DMS53 (cell line): ENCODE results near the gene POLDIP2.
"Not testable (repeated sequence)": the region's sequence is repeated elsewhere in the genome, so short reads cannot be mapped to it uniquely, and the experiment has no call there.

Experiments
- DNase-seq: peaks from one replicate; lab custom pipeline; 2025; lab: John Stamatoyannopoulos, UW

The POLDIP2 gene

DNA sequence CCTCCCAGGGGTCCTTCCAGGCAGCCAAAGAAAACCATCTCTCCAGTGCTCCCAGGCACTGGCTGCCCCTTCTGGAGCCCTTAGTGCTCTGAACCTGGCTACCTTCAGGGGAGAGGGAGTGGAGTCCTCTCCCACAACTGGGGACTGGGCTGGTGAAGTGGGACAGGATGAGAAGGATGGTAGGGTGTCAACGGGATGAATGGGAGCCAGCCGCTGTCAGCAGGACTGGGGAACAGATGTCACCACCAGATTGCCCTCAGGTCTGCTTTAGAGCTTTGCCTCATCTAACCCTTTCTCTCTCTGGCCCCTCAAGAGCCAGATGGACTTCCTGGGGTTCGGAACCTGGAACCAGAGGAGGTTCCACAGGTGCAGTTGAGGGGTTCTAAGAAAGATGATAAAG, 8.2 kb upstream of the POLDIP2 start:
- no peak for DNase-seq

DNA sequence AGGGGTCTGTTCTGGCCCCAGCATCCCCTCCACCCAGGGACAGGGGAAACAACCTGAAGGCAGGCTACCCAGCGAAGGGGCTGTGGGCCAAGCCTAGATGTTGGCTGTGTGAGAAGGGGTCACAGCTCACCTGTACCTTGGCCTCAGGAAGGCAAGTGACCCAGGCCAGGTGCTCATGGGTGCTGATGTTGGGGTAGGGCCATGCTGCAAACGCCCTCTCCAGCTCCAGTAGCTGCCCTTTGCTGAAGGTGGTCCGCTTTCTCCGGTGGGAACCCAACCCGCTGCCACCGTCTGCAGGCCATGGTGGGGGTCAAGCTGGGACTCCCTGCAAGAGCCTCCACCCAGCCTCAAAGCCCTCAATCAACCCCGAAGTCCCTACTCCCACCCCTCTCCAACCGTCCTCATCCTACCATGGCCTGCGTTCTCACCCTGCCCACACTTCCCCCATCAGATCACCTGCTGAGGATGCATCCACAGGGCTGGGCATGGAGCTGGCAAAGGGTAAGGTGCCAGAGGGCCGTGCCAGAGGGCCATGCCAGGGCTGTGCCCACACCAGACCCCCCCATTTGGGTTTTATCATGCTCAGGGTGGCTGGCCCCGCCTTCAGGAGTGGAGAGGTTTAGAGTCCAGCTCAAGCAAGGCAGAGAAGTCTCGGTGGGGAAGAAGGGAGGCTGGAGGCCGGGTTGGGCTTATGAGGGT, 7.5 kb upstream of the POLDIP2 start, which contains the start of gene SEBOX:
Gene SEBOX (minus strand): TSS at position 535 of the 699 bp plus-strand sequence. CDS start 48 bp downstream, at position 487.
- no peak for DNase-seq

DNA sequence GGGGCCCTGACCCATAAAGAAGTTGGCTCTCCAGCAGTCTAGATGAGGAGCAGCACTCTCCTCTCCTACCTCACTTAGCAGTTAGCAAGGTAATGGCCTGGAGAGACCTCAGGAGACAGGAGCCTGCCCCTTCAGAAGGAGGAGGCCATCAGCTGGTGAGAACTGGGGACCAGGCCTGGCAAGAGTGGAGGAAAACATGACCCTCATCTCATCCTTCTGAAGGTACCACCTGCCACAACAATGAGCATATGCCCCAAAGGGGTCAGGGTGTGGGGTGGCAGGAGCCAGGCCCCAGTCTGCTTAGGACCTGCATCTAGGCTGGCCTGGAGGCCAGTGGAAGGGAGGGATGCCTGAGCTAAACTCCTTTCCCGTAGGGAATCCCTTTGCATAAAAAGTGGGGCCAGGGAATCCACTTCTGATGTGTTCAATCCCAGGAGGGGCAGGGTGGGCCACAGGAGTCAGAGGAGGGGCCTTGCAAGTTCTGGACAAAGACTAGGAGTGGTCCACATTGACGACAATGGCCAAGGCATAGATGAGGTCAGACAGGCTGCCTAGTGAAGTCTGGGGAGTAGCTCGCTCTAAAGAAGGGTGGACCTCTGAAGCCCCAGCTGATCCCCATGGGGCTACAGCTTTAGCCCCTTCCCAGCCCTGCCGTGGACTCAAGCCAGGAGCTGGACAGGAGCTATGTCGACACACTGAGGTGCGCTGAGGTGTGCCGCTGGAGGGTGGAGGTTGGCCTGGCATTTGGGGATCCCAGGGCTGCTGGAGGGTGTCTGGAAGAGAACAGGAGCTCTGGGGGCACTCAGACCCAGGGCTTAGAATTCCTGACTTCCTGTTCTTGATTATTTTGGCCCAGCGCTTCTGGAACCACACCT, 6.7 kb upstream of the POLDIP2 start:
- no peak for DNase-seq

DNA sequence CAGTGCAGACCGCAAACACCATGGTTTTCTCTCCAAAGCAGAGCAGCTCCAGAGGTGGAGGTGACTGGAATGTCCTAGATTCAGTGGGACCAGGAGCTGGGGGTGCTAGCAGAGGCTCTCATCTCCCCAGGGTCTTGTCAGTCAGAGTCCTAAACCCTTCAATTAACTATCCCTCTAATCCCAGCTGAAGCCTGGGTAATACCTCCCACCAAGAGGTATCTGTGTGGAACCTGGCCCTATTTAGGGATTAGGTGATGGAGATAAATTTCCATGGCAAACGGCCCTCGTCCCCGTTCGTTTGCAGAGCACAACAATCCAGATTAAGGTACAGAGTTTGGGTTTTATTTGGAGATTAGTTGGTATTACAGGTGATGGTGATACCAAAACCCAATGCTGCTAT, 5.9 kb upstream of the POLDIP2 start:
- no peak for DNase-seq

DNA sequence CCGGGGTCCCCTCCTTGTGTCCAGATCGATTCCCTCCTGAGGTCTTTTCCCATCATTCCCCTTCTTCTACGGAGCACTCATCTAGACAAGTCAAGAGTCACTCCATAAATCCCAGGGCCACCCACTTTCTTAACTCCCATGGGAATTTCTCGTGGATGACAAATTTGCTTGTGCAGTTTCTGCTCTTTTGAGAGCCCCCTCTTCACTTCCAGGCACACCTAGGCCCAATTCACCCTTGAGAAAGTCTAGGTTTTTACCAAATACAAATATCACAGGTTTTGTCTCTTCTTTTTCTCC, 522 bp upstream of the POLDIP2 start:
- DNase-seq: no peak

DNA sequence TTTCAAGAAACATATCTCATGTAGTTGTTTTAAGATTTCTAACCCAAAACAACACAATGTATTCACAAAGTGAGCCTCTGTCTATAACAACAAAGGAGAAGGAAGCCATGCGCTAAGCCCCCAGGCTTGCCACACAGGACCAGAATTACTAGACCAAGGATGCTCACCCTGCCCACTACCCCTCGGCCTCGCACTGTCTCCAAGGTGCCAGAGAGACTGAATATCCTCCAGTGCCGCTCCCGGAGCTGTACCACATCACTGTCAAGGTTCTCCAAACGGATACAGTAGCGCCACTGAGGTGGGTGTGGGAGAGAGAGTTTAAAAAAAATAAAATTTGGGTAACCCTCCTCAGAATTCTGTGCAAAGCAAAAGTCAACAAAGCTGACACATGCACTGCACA, 7.1 kb downstream of the POLDIP2 start:
- no peak for DNase-seq

DNA sequence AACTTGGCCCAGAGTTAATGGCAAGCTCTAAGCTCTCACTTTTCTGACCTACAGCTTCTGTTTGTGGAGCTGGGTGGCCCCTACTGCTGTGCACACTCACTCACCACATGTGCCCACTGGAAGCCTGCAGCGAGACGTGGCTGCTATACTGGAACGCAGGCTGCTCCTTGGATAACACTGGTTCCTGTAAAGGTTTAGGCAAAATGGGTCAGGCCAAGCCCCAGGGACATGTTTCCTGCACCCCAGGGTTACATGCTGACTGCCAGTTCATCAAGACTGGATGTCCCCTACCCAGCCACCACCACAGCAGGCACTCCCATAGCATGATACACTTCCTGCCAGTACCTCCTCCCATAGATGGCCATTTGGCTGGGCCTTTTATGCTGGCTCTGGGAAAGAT, 8.3 kb downstream of the POLDIP2 start:
- DNase-seq: no peak

DNA sequence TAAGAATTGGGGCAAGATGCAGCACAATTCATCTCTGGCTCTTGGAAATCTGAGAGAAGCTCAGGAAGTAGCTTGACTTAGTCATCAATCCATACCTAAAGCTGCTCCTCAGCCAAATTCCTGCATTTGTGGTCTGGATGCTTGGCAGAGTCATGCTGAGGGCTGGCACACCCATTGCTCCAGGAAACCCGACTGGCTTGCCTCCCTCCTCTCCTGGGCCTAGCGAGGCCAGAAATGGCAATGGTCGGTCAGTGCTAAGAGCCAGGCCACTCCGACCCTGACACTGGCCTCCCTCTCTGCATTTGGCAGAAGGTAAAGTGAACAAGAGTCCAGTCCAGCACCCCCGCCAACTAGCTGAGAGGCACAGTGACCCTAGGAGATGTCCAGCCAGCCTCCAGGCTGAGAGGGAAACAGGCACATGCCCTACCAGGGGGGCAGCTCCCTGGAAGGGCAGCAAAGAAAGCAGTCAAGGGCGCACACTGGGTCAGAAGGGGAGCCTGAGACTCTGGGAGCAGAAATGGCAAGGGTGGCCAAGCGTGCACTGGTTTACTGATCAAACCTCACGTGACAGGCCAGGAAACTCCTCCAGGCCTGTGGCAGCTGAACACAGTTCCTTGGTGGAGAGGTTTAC, 10.0 kb downstream of the POLDIP2 start:
- no peak for DNase-seq

DNA sequence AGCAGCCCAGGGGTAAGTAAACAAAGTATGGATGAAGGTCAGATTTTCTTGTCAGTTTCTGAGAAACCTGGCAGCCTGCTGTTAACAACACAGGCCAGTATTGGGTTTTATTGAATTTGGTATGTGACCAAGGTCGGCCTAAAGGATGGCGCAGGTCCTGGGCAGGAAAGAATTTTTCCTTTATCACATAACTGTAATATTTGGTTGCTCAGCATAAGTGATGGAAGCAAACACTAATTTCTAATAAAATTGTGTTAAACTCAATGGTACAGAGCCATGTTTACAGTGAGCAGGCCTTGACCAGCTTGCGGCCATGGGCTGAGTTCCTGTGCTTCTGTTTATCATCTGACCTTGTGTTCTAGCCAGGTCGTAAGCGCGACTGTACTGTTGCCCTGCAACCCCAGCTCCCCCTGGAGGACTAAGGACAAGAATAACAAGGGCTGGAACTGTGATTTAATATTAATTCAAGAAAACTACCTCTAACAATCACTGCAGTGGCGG, 10.5 kb downstream of the POLDIP2 start:
- DNase-seq: peak; percentile 37

DNA sequence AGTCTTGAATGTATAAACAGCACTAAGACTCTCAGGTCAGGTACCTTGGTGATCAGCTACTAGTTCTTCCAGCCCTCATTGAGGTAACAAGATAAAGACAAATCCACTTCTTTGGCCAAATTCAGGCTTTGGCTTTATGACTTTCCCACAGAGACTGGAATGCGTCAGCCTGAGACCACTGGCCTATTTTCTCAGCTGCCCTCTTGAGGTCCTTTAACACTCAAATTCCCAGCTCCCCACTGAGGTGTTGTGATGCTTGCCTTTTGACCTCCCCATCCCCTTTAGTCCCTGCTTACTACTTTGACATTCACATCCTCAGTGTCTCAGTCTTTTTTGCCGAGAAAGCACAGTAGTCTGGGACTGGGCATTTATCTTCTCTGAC, 11.1 kb downstream of the POLDIP2 start:
- DNase-seq: no peak

DNA sequence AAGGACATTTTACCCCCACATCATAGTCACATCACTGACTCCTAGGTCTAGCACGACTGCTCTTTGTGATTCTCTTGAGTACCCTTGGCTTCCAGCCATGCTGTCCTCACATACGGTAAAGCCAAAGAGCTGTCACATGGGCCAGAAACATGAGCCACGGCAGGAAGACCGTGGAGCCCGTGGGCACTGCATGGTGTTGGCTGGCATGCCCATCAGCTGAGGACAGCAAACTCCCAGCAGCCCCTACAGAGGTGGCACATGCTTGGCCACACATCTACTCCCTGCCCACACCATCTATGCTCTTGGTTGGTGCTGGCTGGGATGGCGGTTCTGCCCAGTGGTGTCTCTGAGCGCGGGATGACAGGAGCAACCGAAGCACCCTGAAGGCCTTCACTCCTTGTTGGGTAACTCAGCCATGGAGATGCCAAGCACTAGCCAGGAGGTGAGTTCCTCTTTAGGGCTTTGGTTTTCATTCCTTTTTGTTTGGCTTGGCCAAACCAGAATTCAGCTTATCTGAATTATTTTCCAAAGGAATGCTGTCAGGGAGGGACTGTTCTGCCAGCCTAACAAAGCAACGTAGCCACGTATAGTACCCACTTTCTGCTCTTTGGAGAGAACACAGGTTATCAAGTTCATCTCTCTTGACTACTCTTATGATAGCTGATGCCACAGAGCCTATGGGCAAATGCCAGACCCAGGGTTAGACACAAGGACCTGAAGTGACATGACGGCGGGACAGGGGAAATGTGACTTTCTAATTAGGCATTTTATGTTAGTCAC, 11.7 kb downstream of the POLDIP2 start:
- DNase-seq: peak; percentile 22

DNA sequence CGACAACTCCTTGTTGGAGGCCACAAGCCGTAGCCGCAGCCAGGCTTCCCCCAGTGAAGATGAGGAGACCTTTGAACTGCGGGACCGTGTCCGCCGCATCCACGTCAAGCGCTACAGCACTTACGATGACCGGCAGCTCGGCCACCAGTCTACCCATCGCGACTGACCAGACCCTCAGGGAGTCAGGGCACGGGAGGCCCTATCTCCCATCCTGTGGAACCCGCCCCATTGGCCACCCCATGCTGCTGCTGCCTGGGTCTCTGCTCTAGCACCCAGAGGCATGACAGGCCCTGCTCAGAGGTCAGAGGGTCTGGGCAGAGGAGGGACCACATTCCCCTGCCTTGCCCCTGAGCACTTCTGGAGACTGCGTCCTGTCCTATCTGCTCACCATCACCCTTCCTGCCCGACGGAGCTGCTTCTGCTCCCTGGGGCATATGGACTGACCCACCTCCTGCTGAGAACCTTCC, 12.9 kb downstream of the POLDIP2 start:
- DNase-seq: no peak

DNA sequence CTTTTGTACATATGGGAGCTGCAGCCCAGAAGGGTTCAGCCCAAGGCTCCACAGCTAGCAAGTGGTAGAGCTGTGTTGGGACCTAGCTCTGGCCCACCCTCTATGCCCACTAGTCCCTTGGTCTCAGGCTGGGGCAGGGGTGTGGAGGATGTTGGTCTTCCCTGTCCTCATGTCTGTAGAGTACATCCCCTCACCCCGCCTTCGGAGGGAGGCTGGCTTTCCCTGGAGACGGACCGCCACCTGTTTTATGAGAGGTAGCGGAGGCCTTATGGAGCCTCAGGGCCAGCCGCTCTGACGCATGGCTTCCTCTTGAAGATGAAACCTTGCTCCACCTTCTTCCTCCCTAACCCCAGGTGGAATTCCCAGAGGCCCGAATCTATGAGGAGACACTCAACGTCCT, 13.3 kb downstream of the POLDIP2 start:
- DNase-seq: no peak

DNA sequence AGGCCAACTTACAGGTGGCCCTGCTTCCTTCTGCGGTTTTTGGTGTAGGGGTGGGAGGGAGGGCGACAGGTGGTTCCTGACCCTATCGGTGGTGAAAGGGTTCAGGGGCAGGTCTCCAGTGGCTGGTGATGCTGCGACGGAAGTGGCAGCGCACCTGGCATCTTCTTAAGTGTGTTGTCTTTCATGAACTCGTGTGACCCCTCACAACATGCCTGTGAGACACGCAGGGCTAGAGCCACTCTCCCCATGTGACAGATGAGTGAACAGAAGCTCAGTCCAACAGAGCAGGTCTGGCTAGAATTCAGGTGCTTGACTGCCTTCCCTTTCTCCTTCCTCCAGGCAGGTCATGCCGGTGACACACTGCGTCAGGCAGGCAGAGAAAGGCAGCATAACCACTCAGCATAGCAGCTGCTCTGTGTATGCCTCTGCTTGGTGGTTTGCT, 13.8 kb downstream of the POLDIP2 start:
- peak; percentile 18 for DNase-seq

DNA sequence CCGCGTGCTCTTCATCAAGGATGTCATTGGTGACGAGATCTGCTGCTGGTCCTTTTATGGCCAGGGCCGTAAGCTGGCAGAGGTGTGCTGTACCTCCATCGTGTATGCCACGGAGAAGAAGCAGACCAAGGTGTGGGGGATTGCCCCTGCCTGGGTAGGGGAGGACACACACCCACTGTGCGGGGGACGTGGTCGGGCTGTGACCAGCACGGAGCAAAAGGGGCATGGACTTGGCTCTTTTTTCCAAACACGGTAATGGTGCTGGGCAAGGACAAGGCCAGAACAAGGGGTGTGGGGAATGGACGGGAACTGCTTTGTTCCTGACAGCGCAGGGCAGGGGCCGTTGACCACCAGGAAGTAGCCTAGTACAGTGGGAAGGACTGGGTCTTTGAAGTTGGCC, 15.0 kb downstream of the POLDIP2 start:
- no peak for DNase-seq

DNA sequence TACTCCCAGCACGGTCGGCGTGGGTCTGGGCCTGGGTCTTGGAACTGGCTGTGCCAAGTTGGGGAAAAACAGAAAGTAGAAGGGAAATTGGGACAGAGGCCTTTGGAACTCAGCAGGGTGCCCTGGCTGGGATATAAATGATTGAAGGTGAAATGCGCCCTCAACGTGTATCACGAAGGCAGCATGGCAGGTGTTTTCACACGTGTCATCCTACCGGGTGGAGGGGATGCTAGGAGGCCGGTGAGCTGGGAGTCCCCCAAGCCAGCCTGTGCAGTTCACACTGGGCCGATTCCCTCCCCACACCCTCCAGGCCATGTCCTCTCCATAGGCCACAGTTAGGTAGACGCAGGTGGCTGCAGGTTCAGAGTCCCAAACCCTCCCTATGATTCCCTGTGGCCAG, 15.8 kb downstream of the POLDIP2 start:
- DNase-seq: no peak

DNA sequence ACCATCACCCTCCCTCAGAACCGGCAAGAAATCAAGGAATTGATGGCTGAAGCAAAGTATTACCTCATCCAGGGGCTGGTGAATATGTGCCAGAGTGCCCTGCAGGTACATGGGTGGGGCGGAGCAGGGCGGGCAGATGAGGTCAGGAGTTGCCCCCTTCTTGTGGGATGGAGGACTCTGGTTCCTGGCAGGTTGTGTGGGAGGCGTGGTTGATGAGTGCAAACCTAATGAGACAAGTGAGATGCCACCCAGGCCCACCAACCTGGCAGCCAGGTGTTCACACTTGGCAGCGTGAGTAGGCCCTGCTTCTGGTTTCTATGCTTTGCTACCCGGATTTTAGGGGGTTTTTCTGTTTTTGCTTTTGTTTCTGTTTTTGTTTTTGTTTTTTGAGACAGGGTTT, 17.0 kb downstream of the POLDIP2 start:
- no peak for DNase-seq

DNA sequence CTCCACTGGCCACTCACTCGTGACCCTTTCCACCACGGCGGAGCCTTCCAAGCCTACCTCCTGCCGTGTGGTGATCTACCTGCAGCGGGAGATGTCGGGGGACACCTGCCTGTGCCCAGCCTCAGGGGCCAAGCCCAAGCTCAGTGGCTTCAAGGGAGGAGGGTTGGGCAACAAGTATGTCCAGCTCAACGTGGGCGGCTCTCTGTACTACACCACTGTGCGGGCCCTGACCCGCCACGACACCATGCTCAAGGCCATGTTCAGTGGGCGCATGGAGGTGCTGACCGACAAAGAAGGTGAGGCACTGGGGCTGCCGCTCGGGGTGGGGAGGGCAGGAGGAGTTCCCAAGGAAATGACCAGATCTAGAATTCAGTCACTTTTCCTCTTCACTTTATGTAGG, 17.9 kb downstream of the POLDIP2 start:
- no peak for DNase-seq

DNA sequence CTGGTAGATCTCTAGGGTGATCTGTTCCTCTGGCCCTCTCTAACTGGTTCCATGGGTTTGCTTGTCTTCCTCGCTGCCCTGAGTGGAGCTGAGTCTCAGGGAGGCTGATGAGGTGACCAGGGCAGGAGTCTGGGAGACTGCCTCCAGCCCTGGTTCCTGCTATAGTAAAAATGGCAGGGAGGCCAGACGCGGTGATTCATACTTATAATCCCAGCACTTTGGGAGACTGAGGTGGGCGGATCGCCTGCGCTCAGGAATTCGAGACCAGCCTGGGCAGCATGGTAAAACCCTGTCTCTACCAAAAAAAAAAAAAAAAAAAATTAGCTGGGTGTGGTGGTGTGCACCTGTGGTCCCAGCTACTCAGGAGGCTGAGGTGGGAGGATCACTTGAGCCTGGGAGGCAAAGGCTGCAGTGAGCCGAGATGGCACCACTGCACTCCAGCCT, 18.5 kb downstream of the POLDIP2 start:
- not testable (repeated sequence) for DNase-seq

DNA sequence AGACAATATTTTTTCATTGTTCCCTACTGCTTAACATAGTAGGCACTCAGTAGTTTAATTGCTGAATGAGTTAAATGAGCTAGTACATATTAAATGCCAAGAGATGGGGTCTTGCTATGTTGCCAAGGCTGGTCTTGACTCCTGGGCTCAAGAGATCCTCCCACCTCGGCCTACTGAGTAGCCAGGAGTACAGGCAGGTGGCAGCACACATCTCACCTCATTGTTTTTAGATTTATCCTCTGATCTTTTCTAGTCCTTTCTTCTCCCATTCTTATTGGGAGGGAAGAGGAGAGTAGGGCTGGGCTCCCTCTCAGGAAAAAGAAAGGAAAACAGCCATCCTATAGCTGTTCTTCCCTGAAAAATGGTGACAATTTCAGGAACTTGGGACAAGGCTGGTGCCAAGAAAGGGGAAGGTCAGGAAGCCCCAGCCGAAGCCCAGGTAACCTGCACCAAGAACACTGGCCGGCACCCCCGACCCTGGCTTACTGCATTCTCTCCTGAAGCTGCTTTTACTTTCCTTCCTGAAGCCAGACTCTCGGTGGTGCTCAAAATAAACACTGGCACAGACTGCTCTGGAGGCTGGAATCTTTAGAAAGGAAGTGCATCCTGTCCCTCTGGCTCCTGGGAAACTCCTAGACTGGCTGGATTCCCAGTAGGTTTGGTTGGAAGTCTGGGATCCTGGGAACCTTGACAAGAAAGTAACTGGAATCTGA, 19.1 kb downstream of the POLDIP2 start:
- DNase-seq: no peak
